ENCODE measurements around the gene SEZ6. TPM values are rescaled to one million over a fixed set of nuclear protein-coding genes. Genes with fewer than 3 reads are reported as not detected.

SEZ6 gene
- total and polyA plus RNA-seq, 2 of the 4 experiments (the other 2 are of a cell fraction) = not detected

DNA sequence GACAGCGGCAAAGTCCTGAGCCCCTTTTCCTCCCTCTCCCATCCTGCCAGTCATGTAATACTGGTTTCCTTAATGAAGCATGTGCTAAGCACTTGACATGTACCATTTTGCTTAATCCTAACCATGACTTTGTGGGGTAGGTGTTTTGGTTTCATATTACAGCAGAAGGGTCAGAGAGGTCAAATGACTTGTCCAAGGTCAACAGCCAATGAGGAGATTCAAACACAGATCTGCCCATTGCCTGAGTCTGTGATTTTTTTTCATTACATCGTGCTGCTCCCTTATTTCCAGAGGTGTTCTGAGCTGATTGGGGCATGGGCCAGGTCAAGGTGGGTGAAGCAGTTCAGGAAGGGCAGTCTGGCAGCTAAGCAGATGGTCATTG is 36.9 kb downstream of the SEZ6 start:
- H4K91ac ChIP-seq (ENCODE audit: insufficient read depth, low read depth, low read length) = no peak overlapping the region
- ChIA-PET POLR2A (ENCODE audit: unreplicated experiment) (no interaction called here), CTCF (interaction anchor here (1.0 kb wide), 1 partner anchor 143 kb away, joined by 3 read pairs; no protein-coding TSS in a partner anchor)
- TF ChIP-seq ELK1 (IDR thresholded peaks at IDR 0.05; ENCODE audit: borderline replicate concordance, low read depth, low read length) = no peak
- TF ChIP-seq POLR2A (IDR thresholded peaks at IDR 0.05; ENCODE audit: low read depth, low read length) = no peak
- ATAC-seq (ENCODE audit: low read depth) (no peak), DNase-seq (no peak)
- H2BK15ac ChIP-seq (ENCODE audit: low read depth, low read length) = no peak overlapping the region
- intact Hi-C loops (cut with micrococcal nuclease) = loop anchor here (2.0 to 10.0 kb wide), 2 partner anchors 38 to 76 kb away; partner anchors contain the start of genes PIPOX and SEZ6
- H3K9ac ChIP-seq (ENCODE audit: low read depth, low read length) = no peak overlapping the region
- no peak overlapping the region for H3K27ac ChIP-seq (ENCODE audit: insufficient read depth, low read length)
- H3K4me1 ChIP-seq (ENCODE audit: control insufficient read depth, insufficient read depth, low read length) = peaks cover 5% of the 10 kb centered on the region; the same call in 1 of the 2 replicates
- no peak overlapping the region for H3K4me2 ChIP-seq (ENCODE audit: low read depth, low read length)
- H2AK5ac ChIP-seq (ENCODE audit: low read depth, low read length) = no peak overlapping the region
- H4K8ac ChIP-seq (ENCODE audit: low read depth in 2 of 2, low read length in 2 of 2) = no peak overlapping the region
- BruUV-seq (replicated peaks) = no TSS peak
- H4K20me1 ChIP-seq (ENCODE audit: insufficient read depth, low read length) = 0 out of 2 replicates have a peak, but pooled peaks cover 2% of the 10 kb centered on the region
- no peak overlapping the region for H3K23ac ChIP-seq (ENCODE audit: low read depth, low read length)
- H2AK9ac ChIP-seq (replicated peaks; ENCODE audit: low read depth, low read length, poor library complexity) = no peak overlapping the region
- H3K9me3 ChIP-seq (ENCODE audit: control insufficient read depth, insufficient read depth, low read length) = no peaks in the 10 kb centered on the region
- dilution Hi-C loops (cut with HindIII; ENCODE audit: low sequenced_read_pairs, unreplicated experiment) = no loop called here
- no peak overlapping the region for H2AFZ ChIP-seq (replicated peaks; ENCODE audit: low read length, poor library complexity)
- 0 out of 2 replicates have a peak, but pooled peaks cover 4% of the 10 kb centered on the region for H3K9me1 ChIP-seq (ENCODE audit: insufficient read depth, low read length)
- H3K4me3 ChIP-seq (ENCODE audit: insufficient read depth, low read depth, low read length) = no peak overlapping the region
- peaks cover 39% of the 10 kb centered on the region for H3K27me3 ChIP-seq (ENCODE audit: control insufficient read depth, insufficient read depth, low read length)
- no peak overlapping the region for H3K14ac ChIP-seq (replicated peaks; ENCODE audit: low read depth, low read length)
- no peak overlapping the region for H2BK120ac ChIP-seq (ENCODE audit: low read depth, low read length)
- H3K79me1 ChIP-seq (ENCODE audit: low read depth in 1 of 2, low read length in 2 of 2) = no peaks in the 10 kb centered on the region
- no peak overlapping the region for H2BK5ac ChIP-seq (ENCODE audit: low read depth, low read length, poor library complexity, severe bottlenecking)
- no peak overlapping the region for H2BK20ac ChIP-seq (ENCODE audit: low read depth, low read length)
- no peak overlapping the region for H3K56ac ChIP-seq (ENCODE audit: extremely low read depth, insufficient read depth, low read length)
- no peak overlapping the region for H4K5ac ChIP-seq (ENCODE audit: low read depth, low read length)
- no peak overlapping the region for H3K4ac ChIP-seq (ENCODE audit: low read depth, low read length)
- 63% methylated on average over 1 of the region's 2 CpGs; no CpG with 5 or more reads in 1 of the 2 experiments for WGBS, 2 experiments (ENCODE audit: extremely low coverage in 2 of 2, insufficient read length in 1 of 2)
- H3K36me3 ChIP-seq (ENCODE audit: control insufficient read depth, insufficient read depth, low read length) = no peaks in the 10 kb centered on the region
- in situ Hi-C loops (cut with MboI; ENCODE audit: low sequenced_read_pairs) = loop anchor here (5.0 kb wide), 1 partner anchor 138 kb away; no protein-coding TSS in a partner anchor
- H3K18ac ChIP-seq (ENCODE audit: low read depth, low read length) = no peak overlapping the region
